Measurements from ENCODE around the gene TSKS.
"Not testable (repeated sequence)": the region's sequence is repeated elsewhere in the genome, so short reads cannot be mapped to it uniquely, and the experiment has no call there.

Gene TSKS

GRCh38 chr19:49730166-49730565 lies 32.9 kb downstream of the TSKS start:
- no peaks in the 10 kb centered on the region for H3K9me3 ChIP-seq (ENCODE audit: control insufficient read depth, insufficient read depth, low read length)
- H3K27me3 ChIP-seq (ENCODE audit: control insufficient read depth, insufficient read depth, low read length) = no peaks in the 10 kb centered on the region
- H3K4me1 ChIP-seq (ENCODE audit: control insufficient read depth, insufficient read depth, low read length) = no peaks in the 10 kb centered on the region
- no peak overlapping the region for H3K9ac ChIP-seq (ENCODE audit: low read depth, low read length)
- H3K36me3 ChIP-seq (ENCODE audit: control insufficient read depth, insufficient read depth, low read length) = no peaks in the 10 kb centered on the region
- H3K4me3 ChIP-seq (ENCODE audit: low read depth, low read length) = no peak overlapping the region

- Histone ChIP-seq H3K4me1 (ENCODE audit: control insufficient read depth, insufficient read depth, low read length) (no peaks in the 10 kb centered on the region), H3K36me3 (ENCODE audit: control insufficient read depth, insufficient read depth, low read length) (no peaks in the 10 kb centered on the region), H3K9ac (ENCODE audit: low read depth, low read length) (no peak overlapping the region), H3K4me3 (ENCODE audit: low read depth, low read length) (no peak overlapping the region), H3K9me3 (ENCODE audit: control insufficient read depth, insufficient read depth, low read length) (no peaks in the 10 kb centered on the region), H3K27me3 (ENCODE audit: control insufficient read depth, insufficient read depth, low read length) (no peaks in the 10 kb centered on the region)
These were observed 35.7 kb downstream of the TSKS start for GRCh38 chr19:49727217-49728030.

GRCh38 chr19:49719420-49719819 lies 43.7 kb downstream of the TSKS start:
- not testable (repeated sequence) for H3K4me1 ChIP-seq (ENCODE audit: control insufficient read depth, insufficient read depth, low read length); H3K27me3 ChIP-seq (ENCODE audit: control insufficient read depth, insufficient read depth, low read length); H3K36me3 ChIP-seq (ENCODE audit: control insufficient read depth, insufficient read depth, low read length); H3K9ac ChIP-seq (ENCODE audit: low read depth, low read length); H3K9me3 ChIP-seq (ENCODE audit: control insufficient read depth, insufficient read depth, low read length); H3K4me3 ChIP-seq (ENCODE audit: low read depth, low read length)

- H3K4me1 ChIP-seq (ENCODE audit: control insufficient read depth, insufficient read depth, low read length) = peaks cover 2% of the 10 kb centered on the region
- H3K4me3 ChIP-seq (ENCODE audit: low read depth, low read length) = no peak overlapping the region
- no peaks in the 10 kb centered on the region for H3K36me3 ChIP-seq (ENCODE audit: control insufficient read depth, insufficient read depth, low read length)
- no peaks in the 10 kb centered on the region for H3K27me3 ChIP-seq (ENCODE audit: control insufficient read depth, insufficient read depth, low read length)
- no peaks in the 10 kb centered on the region for H3K9me3 ChIP-seq (ENCODE audit: control insufficient read depth, insufficient read depth, low read length)
- no peak overlapping the region for H3K9ac ChIP-seq (ENCODE audit: low read depth, low read length)
These were observed 44.1 kb downstream of the TSKS start for GRCh38 chr19:49718991-49719390.

GRCh38 chr19:49718511-49718910 lies 44.6 kb downstream of the TSKS start:
- H3K9ac ChIP-seq (ENCODE audit: low read depth, low read length) = no peak overlapping the region
- no peaks in the 10 kb centered on the region for H3K27me3 ChIP-seq (ENCODE audit: control insufficient read depth, insufficient read depth, low read length)
- no peaks in the 10 kb centered on the region for H3K9me3 ChIP-seq (ENCODE audit: control insufficient read depth, insufficient read depth, low read length)
- H3K4me3 ChIP-seq (ENCODE audit: low read depth, low read length) = no peak overlapping the region
- H3K4me1 ChIP-seq (ENCODE audit: control insufficient read depth, insufficient read depth, low read length) = peaks cover 2% of the 10 kb centered on the region
- peaks cover 1% of the 10 kb centered on the region for H3K36me3 ChIP-seq (ENCODE audit: control insufficient read depth, insufficient read depth, low read length)

- Histone ChIP-seq H3K27me3 (ENCODE audit: control insufficient read depth, insufficient read depth, low read length) (no peaks in the 10 kb centered on the region), H3K9me3 (ENCODE audit: control insufficient read depth, insufficient read depth, low read length) (no peaks in the 10 kb centered on the region), H3K4me1 (ENCODE audit: control insufficient read depth, insufficient read depth, low read length) (peaks cover 2% of the 10 kb centered on the region), H3K4me3 (ENCODE audit: low read depth, low read length) (no peak overlapping the region), H3K36me3 (ENCODE audit: control insufficient read depth, insufficient read depth, low read length) (peaks cover 6% of the 10 kb centered on the region), H3K9ac (ENCODE audit: low read depth, low read length) (no peak overlapping the region)
These were observed 47.0 kb downstream of the TSKS start for GRCh38 chr19:49716154-49716553.

GRCh38 chr19:49713236-49713845 lies 49.8 kb downstream of the TSKS start:
- H3K36me3 ChIP-seq (ENCODE audit: control insufficient read depth, insufficient read depth, low read length) = peaks cover 22% of the 10 kb centered on the region
- no peak overlapping the region for H3K4me3 ChIP-seq (ENCODE audit: low read depth, low read length)
- H3K9me3 ChIP-seq (ENCODE audit: control insufficient read depth, insufficient read depth, low read length) = no peaks in the 10 kb centered on the region
- H3K27me3 ChIP-seq (ENCODE audit: control insufficient read depth, insufficient read depth, low read length) = no peaks in the 10 kb centered on the region
- H3K4me1 ChIP-seq (ENCODE audit: control insufficient read depth, insufficient read depth, low read length) = no peaks in the 10 kb centered on the region
- H3K9ac ChIP-seq (ENCODE audit: low read depth, low read length) = no peak overlapping the region

- Histone ChIP-seq H3K27me3 (ENCODE audit: control insufficient read depth, insufficient read depth, low read length) (no peaks in the 10 kb centered on the region), H3K9me3 (ENCODE audit: control insufficient read depth, insufficient read depth, low read length) (no peaks in the 10 kb centered on the region), H3K9ac (ENCODE audit: low read depth, low read length) (no peak overlapping the region), H3K4me1 (ENCODE audit: control insufficient read depth, insufficient read depth, low read length) (no peaks in the 10 kb centered on the region), H3K36me3 (ENCODE audit: control insufficient read depth, insufficient read depth, low read length) (peaks cover 22% of the 10 kb centered on the region), H3K4me3 (ENCODE audit: low read depth, low read length) (no peak overlapping the region)
These were observed 50.7 kb downstream of the TSKS start for GRCh38 chr19:49712397-49712859.

- H3K9me3 ChIP-seq (ENCODE audit: control insufficient read depth, insufficient read depth, low read length) = no peaks in the 10 kb centered on the region
- H3K4me3 ChIP-seq (ENCODE audit: low read depth, low read length) = no peak overlapping the region
- no peaks in the 10 kb centered on the region for H3K27me3 ChIP-seq (ENCODE audit: control insufficient read depth, insufficient read depth, low read length)
- no peak overlapping the region for H3K9ac ChIP-seq (ENCODE audit: low read depth, low read length)
- no peaks in the 10 kb centered on the region for H3K4me1 ChIP-seq (ENCODE audit: control insufficient read depth, insufficient read depth, low read length)
- H3K36me3 ChIP-seq (ENCODE audit: control insufficient read depth, insufficient read depth, low read length) = peaks cover 34% of the 10 kb centered on the region
These were observed 52.6 kb downstream of the TSKS start for GRCh38 chr19:49710372-49710951.

GRCh38 chr19:49705919-49706318 lies 57.2 kb downstream of the TSKS start:
- no peaks in the 10 kb centered on the region for H3K9me3 ChIP-seq (ENCODE audit: control insufficient read depth, insufficient read depth, low read length)
- H3K27me3 ChIP-seq (ENCODE audit: control insufficient read depth, insufficient read depth, low read length) = no peaks in the 10 kb centered on the region
- no peaks in the 10 kb centered on the region for H3K4me1 ChIP-seq (ENCODE audit: control insufficient read depth, insufficient read depth, low read length)
- H3K4me3 ChIP-seq (ENCODE audit: low read depth, low read length) = no peak overlapping the region
- no peak overlapping the region for H3K9ac ChIP-seq (ENCODE audit: low read depth, low read length)
- peaks cover 28% of the 10 kb centered on the region for H3K36me3 ChIP-seq (ENCODE audit: control insufficient read depth, insufficient read depth, low read length)

- Histone ChIP-seq H3K4me3 (ENCODE audit: low read depth, low read length) (no peak overlapping the region), H3K9ac (ENCODE audit: low read depth, low read length) (no peak overlapping the region), H3K36me3 (ENCODE audit: control insufficient read depth, insufficient read depth, low read length) (peaks cover 22% of the 10 kb centered on the region), H3K9me3 (ENCODE audit: control insufficient read depth, insufficient read depth, low read length) (no peaks in the 10 kb centered on the region), H3K27me3 (ENCODE audit: control insufficient read depth, insufficient read depth, low read length) (no peaks in the 10 kb centered on the region), H3K4me1 (ENCODE audit: control insufficient read depth, insufficient read depth, low read length) (no peaks in the 10 kb centered on the region)
These were observed 58.0 kb downstream of the TSKS start for GRCh38 chr19:49704888-49705642.

Measured in iPS-15b (cell line).